Measurements from ENCODE around the gene ISM1. TPM values are rescaled to one million over a fixed set of nuclear protein-coding genes. Genes with fewer than 3 reads are reported as not detected.

The ISM1 gene
- polyA plus RNA-seq, 3 donors, result not detected

- no peaks in the 10 kb centered on the region for H3K9me3 Mint-ChIP-seq
- no peak overlapping the region for H3K27ac ChIP-seq (ENCODE audit: low read depth in 1 of 2, low read length in 2 of 2)
- H3K9me3 ChIP-seq (replicated peaks in 1 of 2; ENCODE audit: control insufficient read depth in 1 of 2, insufficient read depth in 1 of 2, low read length in 2 of 2), result no peaks in the 10 kb centered on the region
- TF ChIP-seq, protein P1, sequence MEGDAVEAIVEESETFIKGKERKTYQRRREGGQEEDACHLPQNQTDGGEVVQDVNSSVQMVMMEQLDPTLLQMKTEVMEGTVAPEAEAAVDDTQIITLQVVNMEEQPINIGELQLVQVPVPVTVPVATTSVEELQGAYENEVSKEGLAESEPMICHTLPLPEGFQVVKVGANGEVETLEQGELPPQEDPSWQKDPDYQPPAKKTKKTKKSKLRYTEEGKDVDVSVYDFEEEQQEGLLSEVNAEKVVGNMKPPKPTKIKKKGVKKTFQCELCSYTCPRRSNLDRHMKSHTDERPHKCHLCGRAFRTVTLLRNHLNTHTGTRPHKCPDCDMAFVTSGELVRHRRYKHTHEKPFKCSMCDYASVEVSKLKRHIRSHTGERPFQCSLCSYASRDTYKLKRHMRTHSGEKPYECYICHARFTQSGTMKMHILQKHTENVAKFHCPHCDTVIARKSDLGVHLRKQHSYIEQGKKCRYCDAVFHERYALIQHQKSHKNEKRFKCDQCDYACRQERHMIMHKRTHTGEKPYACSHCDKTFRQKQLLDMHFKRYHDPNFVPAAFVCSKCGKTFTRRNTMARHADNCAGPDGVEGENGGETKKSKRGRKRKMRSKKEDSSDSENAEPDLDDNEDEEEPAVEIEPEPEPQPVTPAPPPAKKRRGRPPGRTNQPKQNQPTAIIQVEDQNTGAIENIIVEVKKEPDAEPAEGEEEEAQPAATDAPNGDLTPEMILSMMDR (IDR thresholded peaks at IDR 0.05), result no peak
- no peaks in the 10 kb centered on the region for H4K20me1 ChIP-seq (ENCODE audit: insufficient read depth, low read length)
- DNase-seq, result no peak
- H3K4me3 Mint-ChIP-seq, result no peak overlapping the region
- no peak overlapping the region for H3K27ac Mint-ChIP-seq
- no peaks in the 10 kb centered on the region for H3K4me1 ChIP-seq (ENCODE audit: control insufficient read depth in 1 of 2, insufficient read depth in 2 of 2, low read length in 2 of 2)
- H3K27me3 Mint-ChIP-seq (ENCODE audit: low read depth in 3 of 3), result peaks cover 0 to 3% (median 0%) of the 10 kb centered on the region in 3 donors
- intact Hi-C loops (cut with micrococcal nuclease), result no loop called here
- H2AFZ ChIP-seq (ENCODE audit: insufficient read depth, low read depth, low read length, poor library complexity, severe bottlenecking), result no peak overlapping the region
- H3K4me3 ChIP-seq (replicated peaks in 1 of 3; ENCODE audit: low read depth in 2 of 3, low read length in 3 of 3), result no peak overlapping the region
- no peaks in the 10 kb centered on the region for H3K36me3 Mint-ChIP-seq
- H3K9ac ChIP-seq (ENCODE audit: insufficient read depth, low read length, poor library complexity, severe bottlenecking), result no peak overlapping the region
- no peaks in the 10 kb centered on the region for H3K27me3 ChIP-seq (ENCODE audit: control insufficient read depth in 2 of 2, insufficient read depth in 2 of 2, low read length in 2 of 2)
- H3K36me3 ChIP-seq (replicated peaks in 1 of 2; ENCODE audit: control insufficient read depth in 1 of 2, insufficient read depth in 2 of 2, low read length in 2 of 2), result no peaks in the 10 kb centered on the region
- no peaks in the 10 kb centered on the region for H3K4me1 Mint-ChIP-seq
- no peak overlapping the region for H3K4me2 ChIP-seq (replicated peaks; ENCODE audit: extremely low read depth, low read length, poor library complexity, severe bottlenecking)
- 100% methylated on average over 1 of the region's 2 CpGs for WGBS (ENCODE audit: insufficient coverage)
- no peaks in the 10 kb centered on the region for H3K79me2 ChIP-seq (ENCODE audit: insufficient read depth, low read length)
Measured at GRCh38 chr20:13262302-13262650, 41.2 kb downstream of the ISM1 start.

DNA sequence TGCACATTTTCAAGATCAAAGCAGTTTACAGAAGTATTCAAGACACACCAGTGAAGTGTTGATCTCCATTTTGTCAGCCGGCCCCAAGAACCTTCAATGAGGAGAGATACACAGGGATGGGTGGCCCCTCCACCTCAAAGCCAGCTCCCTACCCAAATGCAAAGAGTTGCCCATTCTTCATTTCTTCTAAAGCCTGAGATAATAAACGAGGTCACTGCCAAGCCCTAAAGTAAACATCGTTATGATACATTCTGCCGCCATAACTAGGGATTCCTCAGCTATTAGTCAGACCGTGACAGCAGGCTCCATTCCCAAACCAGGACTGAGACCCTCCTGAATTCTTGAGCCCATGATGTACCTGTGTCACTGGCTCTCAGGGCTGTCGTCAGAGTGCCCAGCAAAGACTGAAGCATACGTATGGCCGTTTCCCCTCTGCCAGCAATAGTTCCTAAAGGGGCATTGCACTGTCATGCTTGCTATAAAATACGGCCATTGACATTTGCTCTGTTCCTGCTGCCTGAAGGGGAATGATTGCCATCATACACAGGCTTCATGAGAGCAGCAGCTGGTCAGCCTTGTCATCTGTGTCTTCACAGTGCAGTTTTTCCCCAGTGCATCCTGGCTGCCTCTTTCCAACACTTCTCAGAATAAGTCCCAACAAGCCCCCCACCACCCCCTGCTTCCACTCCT, 41.7 kb downstream of the ISM1 start:
- H3K4me3 Mint-ChIP-seq, result no peak overlapping the region
- H3K36me3 Mint-ChIP-seq, result no peaks in the 10 kb centered on the region
- no peaks in the 10 kb centered on the region for H3K9me3 Mint-ChIP-seq
- intact Hi-C loops (cut with micrococcal nuclease), result no loop called here
- Histone ChIP-seq H3K4me1 (ENCODE audit: control insufficient read depth in 1 of 2, insufficient read depth in 2 of 2, low read length in 2 of 2) (no peaks in the 10 kb centered on the region), H3K79me2 (ENCODE audit: insufficient read depth, low read length) (no peaks in the 10 kb centered on the region), H4K20me1 (ENCODE audit: insufficient read depth, low read length) (no peaks in the 10 kb centered on the region), H3K9ac (ENCODE audit: insufficient read depth, low read length, poor library complexity, severe bottlenecking) (no peak overlapping the region), H3K4me3 (replicated peaks in 1 of 3; ENCODE audit: low read depth in 2 of 3, low read length in 3 of 3) (no peak overlapping the region), H3K27me3 (ENCODE audit: control insufficient read depth in 2 of 2, insufficient read depth in 2 of 2, low read length in 2 of 2) (no peaks in the 10 kb centered on the region), H2AFZ (ENCODE audit: insufficient read depth, low read depth, low read length, poor library complexity, severe bottlenecking) (no peak overlapping the region), H3K4me2 (replicated peaks; ENCODE audit: extremely low read depth, low read length, poor library complexity, severe bottlenecking) (no peak overlapping the region), H3K36me3 (replicated peaks in 1 of 2; ENCODE audit: control insufficient read depth in 1 of 2, insufficient read depth in 2 of 2, low read length in 2 of 2) (no peaks in the 10 kb centered on the region), H3K9me3 (replicated peaks in 1 of 2; ENCODE audit: control insufficient read depth in 1 of 2, insufficient read depth in 1 of 2, low read length in 2 of 2) (no peaks in the 10 kb centered on the region), H3K27ac (ENCODE audit: low read depth in 1 of 2, low read length in 2 of 2) (no peak overlapping the region)
- no peaks in the 10 kb centered on the region for H3K4me1 Mint-ChIP-seq
- 82% methylated on average over 9 of the region's 9 CpGs for WGBS (ENCODE audit: insufficient coverage)
- TF ChIP-seq, protein P1 (IDR thresholded peaks at IDR 0.05), result no peak
- no peak for DNase-seq
- no peak overlapping the region for H3K27ac Mint-ChIP-seq
- H3K27me3 Mint-ChIP-seq (ENCODE audit: low read depth in 3 of 3), result peaks cover 0 to 3% (median 0%) of the 10 kb centered on the region in 3 donors
